Ishikawa (cell line): ENCODE data around the gene GHITM.

Experiments
- CEBPB ChIP-seq: IDR thresholded peaks from 2 replicates; pipeline ENCODE4 v1.6.1; 2012
- CREB1 ChIP-seq: IDR thresholded peaks from 2 replicates; pipeline ENCODE4 v1.6.1; 2012; ENCODE audit warnings: low read depth
- EGR1 ChIP-seq: IDR thresholded peaks from 2 replicates; pipeline ENCODE4 v1.6.1; 2012
- EP300 ChIP-seq: IDR thresholded peaks from 2 replicates; pipeline ENCODE4 v1.6.1; 2012; ENCODE audit warnings: borderline replicate concordance
- FOXM1 ChIP-seq: IDR thresholded peaks from 2 replicates; pipeline ENCODE4 v1.6.1; 2012; ENCODE audit warnings: low read depth, borderline replicate concordance
- MAX ChIP-seq: IDR thresholded peaks from 2 replicates; pipeline ENCODE4 v1.6.1; 2012
- NFIC ChIP-seq: IDR thresholded peaks from 2 replicates; pipeline ENCODE4 v1.6.1; 2012
- RAD21 ChIP-seq: IDR thresholded peaks from 2 replicates; pipeline ENCODE4 v1.6.1; 2012; ENCODE audit warnings: low read depth
- REST ChIP-seq: IDR thresholded peaks from 2 replicates; pipeline ENCODE4 v1.6.1; 2012; ENCODE audit warnings: low read depth, mild to moderate bottlenecking
- TAF1 ChIP-seq: IDR thresholded peaks from 2 replicates; pipeline ENCODE4 v1.6.1; 2012; ENCODE audit warnings: low read depth, mild to moderate bottlenecking
- TCF12 ChIP-seq: IDR thresholded peaks from 2 replicates; pipeline ENCODE4 v1.6.1; 2012; ENCODE audit warnings: low read depth
- TEAD4 ChIP-seq: IDR thresholded peaks from 2 replicates; pipeline ENCODE4 v1.6.1; 2012
- USF1 ChIP-seq: IDR thresholded peaks from 2 replicates; pipeline ENCODE4 v1.6.1; 2012
- YY1 ChIP-seq: IDR thresholded peaks from 2 replicates; pipeline ENCODE4 v1.6.1; 2012; ENCODE audit warnings: low read depth

GHITM gene

GRCh38 chr10:84181631-84182030 is 42.3 kb downstream of the GHITM start:
- TF ChIP-seq FOXM1 (no peak), EGR1 (no peak), EP300 (no peak), YY1 (no peak)

GRCh38 chr10:84184517-84184916 is 45.2 kb downstream of the GHITM start:
- no peak for TF ChIP-seq TAF1
- 0 out of 2 replicates have a peak, but pooled peaks have one; percentile 33 for TF ChIP-seq USF1
- TF ChIP-seq RAD21, result no peak

GRCh38 chr10:84185526-84186175 is 46.3 kb downstream of the GHITM start:
- TF ChIP-seq YY1 (no peak), TEAD4 (no peak), RAD21 (no peak), EGR1 (no peak), TCF12 (no peak), EP300 (no peak), REST (no peak), CEBPB (no peak)

GRCh38 chr10:84188815-84189214 is 49.5 kb downstream of the GHITM start:
- no peak for TF ChIP-seq NFIC
- TF ChIP-seq USF1, result no peak
- no peak for TF ChIP-seq FOXM1

GRCh38 chr10:84190621-84191020 is 51.3 kb downstream of the GHITM start:
- no peak for TF ChIP-seq TEAD4
- no peak for TF ChIP-seq CREB1
- no peak for TF ChIP-seq EGR1
- no peak for TF ChIP-seq RAD21
- TF ChIP-seq FOXM1, result no peak
- TF ChIP-seq EP300, result no peak
- TF ChIP-seq REST, result no peak

- TF ChIP-seq EP300 (no peak), REST (no peak), USF1 (no peak), YY1 (no peak), TAF1 (no peak), MAX (no peak), NFIC (no peak), TCF12 (no peak), EGR1 (no peak), CEBPB (no peak), TEAD4 (no peak), RAD21 (no peak)
These were observed 51.8 kb downstream of the GHITM start for GRCh38 chr10:84191106-84191505.
